Astrocyte (in vitro differentiated cells and primary cell): ENCODE measurements around the gene SLC6A12. TPM values are rescaled to one million over a fixed set of nuclear protein-coding genes. Genes with fewer than 3 reads are reported as not detected.

Experiments used
- DNase-seq: peaks from one replicate; pipeline ENCODE4 v3.0.0-alpha.2; 2010; ENCODE audit warnings: low read depth
- FAIRE-seq: peaks from 2 replicates; lab custom pipeline; 2011; peaks lifted over from hg19 to GRCh38; lab: Jason Lieb, UNC
- H2AFZ ChIP-seq: 2 replicates; pipeline ENCODE4 v1.6.0; 2012; ENCODE audit warnings: low read depth, low read length, inconsistent platforms
- H3K27ac ChIP-seq: 2 replicates; pipeline ENCODE4 v1.5.1; 2011; ENCODE audit warnings: low read depth, low read length, inconsistent platforms
- H3K27me3 ChIP-seq: 2 replicates; pipeline ENCODE4 v1.6.0; 2011; ENCODE audit warnings: low read length, inconsistent platforms; ENCODE audit not compliant: insufficient read depth
- H3K36me3 ChIP-seq: 2 replicates; pipeline ENCODE4 v1.5.1; 2011; ENCODE audit warnings: low read length, inconsistent platforms; ENCODE audit not compliant: insufficient read depth
- H3K4me1 ChIP-seq: 2 replicates; pipeline ENCODE4 v1.5.1; 2011; ENCODE audit warnings: low read length, inconsistent platforms; ENCODE audit not compliant: insufficient read depth
- H3K4me2 ChIP-seq: 2 replicates; pipeline ENCODE4 v1.6.0; 2012; ENCODE audit warnings: low read length, inconsistent platforms
- H3K4me3 ChIP-seq: 2 replicates; pipeline ENCODE4 v1.5.1; 2011; ENCODE audit warnings: low read depth, mild to moderate bottlenecking, low read length, inconsistent platforms; ENCODE audit not compliant: insufficient read depth
- H3K79me2 ChIP-seq: 2 replicates; pipeline ENCODE4 v1.6.0; 2012; ENCODE audit warnings: mild to moderate bottlenecking, low read length, inconsistent platforms; ENCODE audit not compliant: insufficient read depth
- H3K9ac ChIP-seq: 2 replicates; pipeline ENCODE4 v1.6.0; 2012; ENCODE audit warnings: mild to moderate bottlenecking, low read length, inconsistent platforms
- H3K9me3 ChIP-seq: 2 replicates; pipeline ENCODE4 v1.5.1; 2012; ENCODE audit warnings: low read depth, mild to moderate bottlenecking, low read length, inconsistent platforms; ENCODE audit not compliant: insufficient read depth
- H4K20me1 ChIP-seq: 2 replicates; pipeline ENCODE4 v1.6.0; 2012; ENCODE audit warnings: low read length, inconsistent platforms; ENCODE audit not compliant: insufficient read depth
- H3K27ac Mint-ChIP-seq: one replicate; pipeline ENCODE4 v1.8.0; 2021; ENCODE audit warnings: mild to moderate bottlenecking, mixed read lengths; ENCODE audit not compliant: unreplicated experiment
- H3K27me3 Mint-ChIP-seq: one replicate; pipeline ENCODE4 v1.8.0; 2021; ENCODE audit warnings: low read depth, mixed read lengths; ENCODE audit not compliant: unreplicated experiment
- H3K36me3 Mint-ChIP-seq: one replicate; pipeline ENCODE4 v1.8.0; 2021; ENCODE audit warnings: low read depth, mixed read lengths; ENCODE audit not compliant: unreplicated experiment
- H3K4me1 Mint-ChIP-seq: one replicate; pipeline ENCODE4 v1.8.0; 2021; ENCODE audit warnings: low read depth, mixed read lengths; ENCODE audit not compliant: unreplicated experiment
- H3K4me3 Mint-ChIP-seq: one replicate; pipeline ENCODE4 v1.8.0; 2021; ENCODE audit warnings: mild to moderate bottlenecking, moderate library complexity, mixed read lengths; ENCODE audit not compliant: unreplicated experiment
- H3K9me3 Mint-ChIP-seq: one replicate; pipeline ENCODE4 v1.8.0; 2021; ENCODE audit warnings: mild to moderate bottlenecking, mixed read lengths; ENCODE audit not compliant: unreplicated experiment
- CTCF ChIP-seq: IDR thresholded peaks from 2 replicates; pipeline ENCODE4 v1.5.1; 2011; ENCODE audit warnings: low read depth, mild to moderate bottlenecking, inconsistent platforms, low read length, moderate library complexity; ENCODE audit not compliant: insufficient read depth
- EZH2 ChIP-seq: IDR thresholded peaks from 2 replicates; pipeline ENCODE4 v1.6.1; 2012; ENCODE audit warnings: mild to moderate bottlenecking, low read length, inconsistent platforms; ENCODE audit not compliant: insufficient read depth
- total RNA-seq: library from RNA; stranded (reverse); gene quantifications from 2 replicates; pipeline ENCODE4 v1.2.1, GENCODE V29; 2021

Gene SLC6A12
- total RNA-seq, 1 donor from 2014 or later = 3.0 TPM

GRCh38 chr12:198705-199104 lies 15.3 kb downstream of the SLC6A12 start:
- Histone ChIP-seq H3K27ac (no peak overlapping the region), H3K4me3 (no peak overlapping the region), H3K27me3 (peaks cover 24% of the 10 kb centered on the region), H3K79me2 (no peaks in the 10 kb centered on the region), H2AFZ (no peak overlapping the region), H3K4me2 (no peak overlapping the region), H3K36me3 (no peaks in the 10 kb centered on the region), H3K9me3 (no peaks in the 10 kb centered on the region), H3K9ac (no peak overlapping the region), H3K4me1 (peaks cover 4% of the 10 kb centered on the region), H4K20me1 (no peaks in the 10 kb centered on the region)
- peaks cover 52% of the 10 kb centered on the region for H3K27me3 Mint-ChIP-seq
- H3K27ac Mint-ChIP-seq = no peak overlapping the region
- DNase-seq (no peak), FAIRE-seq (no peak)
- peaks cover 8% of the 10 kb centered on the region for H3K36me3 Mint-ChIP-seq
- no peak for TF ChIP-seq EZH2
- TF ChIP-seq CTCF = no peak
- H3K4me3 Mint-ChIP-seq = no peak overlapping the region
- peaks cover 6% of the 10 kb centered on the region for H3K9me3 Mint-ChIP-seq
- peaks cover 9% of the 10 kb centered on the region for H3K4me1 Mint-ChIP-seq

GRCh38 chr12:197911-198695 lies 15.9 kb downstream of the SLC6A12 start:
- peaks cover 4% of the 10 kb centered on the region for H3K4me1 ChIP-seq
- DNase-seq = no peak
- no peak overlapping the region for H3K4me2 ChIP-seq
- no peaks in the 10 kb centered on the region for H3K9me3 ChIP-seq
- TF ChIP-seq EZH2 (no peak), CTCF (no peak)
- FAIRE-seq = no peak
- no peak overlapping the region for H3K9ac ChIP-seq
- Mint-ChIP-seq H3K4me1 (peaks cover 9% of the 10 kb centered on the region), H3K9me3 (peaks cover 6% of the 10 kb centered on the region), H3K27ac (no peak overlapping the region), H3K27me3 (peaks cover 58% of the 10 kb centered on the region), H3K4me3 (no peak overlapping the region), H3K36me3 (peaks cover 8% of the 10 kb centered on the region)
- no peaks in the 10 kb centered on the region for H4K20me1 ChIP-seq
- H3K27ac ChIP-seq = no peak overlapping the region
- H2AFZ ChIP-seq = no peak overlapping the region
- H3K79me2 ChIP-seq = no peaks in the 10 kb centered on the region
- H3K27me3 ChIP-seq = peaks cover 26% of the 10 kb centered on the region
- no peaks in the 10 kb centered on the region for H3K36me3 ChIP-seq
- H3K4me3 ChIP-seq = no peak overlapping the region

- H2AFZ ChIP-seq = no peak overlapping the region
- H3K9me3 Mint-ChIP-seq = peaks cover 4% of the 10 kb centered on the region
- H3K79me2 ChIP-seq = no peaks in the 10 kb centered on the region
- no peak overlapping the region for H3K27ac Mint-ChIP-seq
- no peaks in the 10 kb centered on the region for H3K9me3 ChIP-seq
- peaks cover 8% of the 10 kb centered on the region for H3K36me3 Mint-ChIP-seq
- H3K4me3 Mint-ChIP-seq = no peak overlapping the region
- DNase-seq (no peak), FAIRE-seq (no peak)
- no peaks in the 10 kb centered on the region for H3K36me3 ChIP-seq
- H3K4me1 Mint-ChIP-seq = peaks cover 6% of the 10 kb centered on the region
- H3K4me1 ChIP-seq = peaks cover 4% of the 10 kb centered on the region
- H3K4me3 ChIP-seq = no peak overlapping the region
- H3K27me3 ChIP-seq = peaks cover 27% of the 10 kb centered on the region
- peaks cover 59% of the 10 kb centered on the region for H3K27me3 Mint-ChIP-seq
- no peaks in the 10 kb centered on the region for H4K20me1 ChIP-seq
- H3K9ac ChIP-seq = no peak overlapping the region
- no peak overlapping the region for H3K4me2 ChIP-seq
- no peak overlapping the region for H3K27ac ChIP-seq
- TF ChIP-seq CTCF (no peak), EZH2 (no peak)
These were observed 16.6 kb downstream of the SLC6A12 start for GRCh38 chr12:197347-197746.
